Posterior vena cava (tissue), 2 donors: ENCODE data around the gene ZMYND19. TPM values are rescaled to one million over a fixed set of nuclear protein-coding genes. Genes with fewer than 3 reads are reported as not detected.
A peak's percentile ranks its signal among the peaks of the same experiment; 100 is the strongest.
"Not testable (repeated sequence)": the region's sequence is repeated elsewhere in the genome, so short reads cannot be mapped to it uniquely, and the experiment has no call there.

Source experiments
- DNase-seq: peaks from one replicate; pipeline ENCODE4 v3.0.0-alpha.2; 2020; ENCODE audit warnings: low spot score
- intact Hi-C, 2 donors: fragments of 100-400 bp; cut with DNase I; formaldehyde crosslinking; loops; one replicate each; pipeline versions ENCODE4 v1.14.1 to v1.14.2; 2022 to 2023
- total RNA-seq, 2 donors: library from RNA; stranded (reverse); fragmentation: NEBNext Ultra II Directional; extraction: Animal tissue kit (Norgen Biotek cat#: 25700); gene quantifications; one replicate each; pipeline ENCODE4 v1.2.1, GENCODE V29; 2021
- donor health status: DM: yes; HTN: yes; CAD: no.
- donor health status: DM: yes; HTN: yes; CAD: no.

ZMYND19 gene
- total RNA-seq, 2 donors from 2014 or later: 9.1 to 11.0 TPM

DNA sequence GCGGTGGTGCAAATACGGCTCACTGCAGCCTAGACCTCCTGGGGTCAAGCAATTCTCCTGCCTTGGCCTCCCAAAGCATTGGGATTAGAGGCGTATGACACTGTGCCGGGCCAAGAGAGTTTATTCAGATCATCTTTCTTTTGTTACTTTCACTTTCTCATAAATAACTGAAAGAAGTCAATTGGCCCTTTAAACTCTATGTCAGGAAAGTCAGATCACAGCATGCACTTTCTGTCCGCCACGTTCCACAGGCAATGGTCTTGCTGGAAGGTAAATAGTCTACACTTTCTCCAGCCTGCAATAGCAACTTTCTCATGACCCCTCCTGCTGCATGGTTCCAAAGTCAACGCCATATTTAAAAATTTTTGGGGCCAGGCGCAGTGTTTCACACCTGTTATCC is 8.6 kb upstream of the ZMYND19 start:
- DNase-seq: no peak
- intact Hi-C loops: no loop called here

DNA sequence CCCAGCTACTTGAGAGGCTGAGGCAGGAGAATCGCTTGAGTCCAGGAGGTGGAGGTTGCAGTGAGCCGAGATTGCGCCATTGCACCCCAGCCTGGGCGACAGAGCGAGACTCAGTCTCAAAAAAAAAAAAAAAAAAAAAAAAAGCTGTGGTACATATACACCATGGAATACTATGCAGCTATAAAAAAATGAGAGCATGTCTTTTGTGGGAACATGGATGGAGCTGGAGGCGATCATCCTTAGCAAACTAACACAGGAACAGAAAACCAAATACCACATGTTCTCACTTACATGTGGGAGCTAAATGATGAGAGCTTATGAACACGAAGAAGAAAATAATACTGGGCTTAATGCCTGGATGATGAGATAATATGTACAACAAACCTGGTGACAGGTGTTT is 6.3 kb upstream of the ZMYND19 start:
- intact Hi-C loops: not testable (repeated sequence)

DNA sequence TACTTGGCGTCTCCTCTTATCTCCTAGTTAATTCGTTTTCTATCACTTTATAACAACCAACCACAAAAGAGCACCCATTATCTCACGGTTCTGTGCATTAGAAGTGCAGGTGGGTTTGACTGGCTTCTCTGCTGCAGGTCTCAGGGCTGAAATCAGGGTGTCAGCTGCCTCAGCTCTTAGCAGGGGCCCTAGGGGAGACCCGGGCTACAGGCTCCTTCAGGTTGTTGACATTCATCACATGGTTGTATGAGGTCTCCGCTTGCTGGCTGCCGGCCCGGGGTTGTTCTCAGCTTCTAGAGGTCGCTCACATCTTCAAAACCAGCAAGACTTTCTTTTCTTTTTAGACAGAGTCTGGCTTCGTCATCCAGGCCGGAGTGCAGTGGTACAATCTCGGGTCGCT is 2.9 kb upstream of the ZMYND19 start:
- intact Hi-C loops: no loop called here
- DNase-seq: no peak

More for the DNA sequence above, 6.3 kb upstream of the ZMYND19 start:
- not testable (repeated sequence) for DNase-seq

DNA sequence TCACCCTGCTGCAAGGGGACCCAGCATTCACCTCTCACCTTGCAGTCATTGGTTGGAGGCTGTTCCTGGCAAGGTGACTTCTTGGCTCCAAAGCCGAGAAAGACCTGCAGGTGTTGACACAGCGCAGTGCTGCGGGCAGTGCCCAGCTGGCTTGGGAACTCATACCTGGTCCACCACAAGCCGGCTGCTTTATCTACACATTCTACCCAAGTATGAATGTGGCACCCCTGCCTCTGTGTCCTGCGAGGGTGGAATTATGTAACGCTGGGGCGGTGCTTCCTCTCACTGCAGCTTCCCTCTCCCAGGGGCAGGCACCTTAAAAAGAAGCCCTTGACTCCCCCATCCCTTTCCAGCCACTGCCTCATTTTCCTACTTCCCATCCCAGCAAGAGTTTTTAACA is 2.5 kb upstream of the ZMYND19 start:
- intact Hi-C loops: no loop called here
- DNase-seq: no peak

DNA sequence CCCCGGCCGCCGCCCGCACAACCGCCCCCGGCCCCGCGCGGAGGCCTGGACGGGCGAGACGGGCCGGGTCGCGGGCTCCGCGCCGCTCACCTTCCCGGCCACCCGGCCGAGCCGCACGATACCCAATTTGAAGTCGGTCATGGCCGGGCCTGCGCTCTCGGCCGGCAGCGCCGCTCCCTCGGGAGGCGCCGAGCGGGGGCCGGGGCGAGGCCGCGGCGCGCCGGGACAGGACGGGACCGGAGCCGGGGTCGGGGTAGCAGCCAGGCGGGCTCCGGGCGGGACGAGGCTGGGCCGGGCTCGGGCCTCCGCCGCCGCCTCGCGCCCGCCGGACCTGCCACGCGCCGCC is 216 bp downstream of the ZMYND19 start:
- intact Hi-C loops: no loop called here
- DNase-seq: no peak

DNA sequence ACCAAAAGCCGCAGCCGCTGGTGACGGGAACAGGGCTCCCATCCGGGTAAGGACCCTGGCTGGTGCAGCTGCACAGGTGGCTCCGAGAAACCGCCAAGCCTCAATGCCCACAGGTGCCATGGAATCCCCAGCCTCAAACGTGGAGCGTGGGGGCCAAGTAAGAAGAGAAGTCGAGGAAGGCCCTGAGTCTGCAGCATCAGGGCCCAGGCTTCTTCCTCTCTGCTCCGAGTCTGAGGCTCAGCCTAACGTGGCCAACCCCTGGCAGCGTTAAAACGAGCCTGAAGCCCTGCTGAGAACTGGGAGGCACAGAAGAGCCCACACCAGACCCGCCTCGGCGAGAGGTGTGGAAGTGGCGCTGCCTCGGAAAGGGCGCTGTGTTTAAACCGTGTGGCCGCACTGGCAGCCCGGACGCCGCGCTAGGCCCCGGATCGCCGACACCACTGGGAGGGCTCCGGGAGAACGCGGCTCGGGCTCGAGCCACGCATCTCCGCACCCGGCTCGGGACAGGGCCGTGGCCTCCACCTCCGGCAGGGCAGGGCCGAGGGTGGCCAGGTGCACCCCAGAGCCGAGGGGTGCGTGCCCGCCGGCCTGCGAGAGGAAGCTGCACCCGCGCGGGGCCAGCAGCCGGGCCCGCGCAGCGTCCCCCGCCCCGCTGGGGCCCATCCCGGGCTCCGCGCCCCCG is 730 bp downstream of the ZMYND19 start:
- intact Hi-C loops: no loop called here
- peak; percentile 76 for DNase-seq

DNA sequence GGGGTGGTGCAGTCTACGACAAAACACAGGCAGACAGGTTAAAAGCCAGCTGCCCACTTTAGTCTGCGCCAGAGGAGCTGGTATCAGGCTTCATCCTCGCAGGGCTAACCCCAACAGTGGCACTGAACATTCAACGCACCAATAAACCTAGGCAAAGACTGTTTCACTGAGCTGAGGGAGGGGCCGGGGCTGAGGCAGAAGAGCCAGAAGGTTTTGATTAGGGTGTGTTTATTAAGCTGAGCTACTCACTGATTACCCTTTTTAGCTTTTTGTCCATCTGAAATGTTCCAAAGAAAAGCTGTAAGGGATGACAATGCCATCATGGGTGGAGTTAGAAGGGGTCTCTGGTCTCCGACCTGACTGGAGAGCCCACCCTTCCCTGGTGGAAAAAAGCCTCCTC is 1.4 kb downstream of the ZMYND19 start:
- intact Hi-C loops: no loop called here
- no peak for DNase-seq

DNA sequence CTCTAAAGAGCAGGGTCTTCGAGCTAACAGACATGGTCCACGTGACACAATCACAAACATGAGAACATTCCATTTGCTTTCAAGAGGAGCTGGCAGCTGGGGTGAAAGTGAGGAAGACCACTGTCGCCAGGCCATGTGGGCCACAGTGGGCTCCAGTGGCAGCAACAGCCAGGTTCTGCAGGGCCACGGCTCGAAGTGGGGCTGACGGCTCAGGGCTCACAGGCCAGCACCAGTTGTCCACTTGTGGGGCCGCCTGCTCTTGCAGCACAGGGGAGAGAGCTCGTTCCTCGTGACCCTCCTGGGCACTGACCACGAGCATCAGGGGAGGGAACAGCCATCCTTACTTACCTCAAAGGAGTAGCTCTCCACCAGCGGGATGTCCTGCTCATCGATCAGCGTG is 2.0 kb downstream of the ZMYND19 start:
- peak; percentile 78 for DNase-seq
- intact Hi-C loops: no loop called here

DNA sequence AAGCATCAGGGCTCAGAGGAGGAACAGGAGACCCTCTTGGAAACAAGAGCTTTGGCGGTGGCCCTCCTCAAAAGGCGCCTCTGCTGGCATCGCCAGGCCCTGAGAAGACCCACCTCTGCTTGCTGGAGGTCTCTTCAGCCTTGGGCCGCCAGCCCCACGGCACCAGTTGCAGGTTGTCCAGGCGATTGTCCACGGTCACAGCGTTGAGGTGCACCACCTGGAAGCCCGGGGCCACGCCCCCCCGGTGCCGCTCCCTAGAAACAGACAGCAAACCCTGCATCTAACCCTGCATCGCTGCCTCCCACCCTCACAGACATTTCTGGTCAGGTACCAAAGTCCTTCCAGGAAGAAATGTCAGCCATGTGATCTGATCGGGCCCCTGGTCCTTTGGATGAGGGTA is 3.5 kb downstream of the ZMYND19 start:
- intact Hi-C loops: no loop called here
- no peak for DNase-seq

DNA sequence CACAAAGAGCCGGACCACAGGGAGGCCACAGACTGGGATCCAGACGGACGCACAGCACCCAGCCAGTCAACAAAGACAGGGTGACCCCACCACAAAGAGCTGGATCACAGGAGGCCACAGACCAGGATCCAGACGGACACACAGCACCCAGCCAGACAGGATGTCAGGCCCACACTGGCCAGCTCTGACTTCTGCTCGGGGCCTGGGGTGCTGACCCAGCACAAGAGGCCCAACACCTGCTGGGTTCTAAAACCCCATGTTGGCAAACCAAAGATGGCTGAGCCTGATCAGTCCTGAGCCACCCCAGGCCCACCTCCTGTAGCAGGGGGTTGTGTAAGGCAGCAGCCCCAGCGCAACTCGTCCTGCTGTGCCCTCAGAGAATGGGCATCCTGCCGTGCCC is 6.4 kb downstream of the ZMYND19 start:
- intact Hi-C loops: no loop called here
- DNase-seq: no peak

DNA sequence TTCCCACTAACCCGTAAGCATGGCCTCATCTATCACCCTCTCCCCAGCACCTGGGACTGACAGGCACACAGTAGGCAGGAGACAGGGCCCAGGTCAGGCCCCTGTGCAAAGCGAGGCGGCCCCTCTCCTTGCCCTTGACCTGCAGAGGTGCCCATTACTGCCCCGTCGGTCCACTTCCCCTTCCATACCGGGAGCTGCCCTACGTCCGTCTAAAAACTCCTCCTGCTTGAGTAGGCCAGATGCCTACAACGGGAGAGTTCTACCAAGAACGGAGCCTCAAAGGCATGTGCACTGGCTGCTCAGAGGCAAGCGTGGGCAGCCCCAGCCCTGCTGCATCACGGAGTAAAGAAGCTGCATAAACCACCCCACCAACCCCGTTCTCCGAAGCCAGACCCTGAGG is 7.0 kb downstream of the ZMYND19 start:
- intact Hi-C loops: no loop called here
- DNase-seq: no peak

DNA sequence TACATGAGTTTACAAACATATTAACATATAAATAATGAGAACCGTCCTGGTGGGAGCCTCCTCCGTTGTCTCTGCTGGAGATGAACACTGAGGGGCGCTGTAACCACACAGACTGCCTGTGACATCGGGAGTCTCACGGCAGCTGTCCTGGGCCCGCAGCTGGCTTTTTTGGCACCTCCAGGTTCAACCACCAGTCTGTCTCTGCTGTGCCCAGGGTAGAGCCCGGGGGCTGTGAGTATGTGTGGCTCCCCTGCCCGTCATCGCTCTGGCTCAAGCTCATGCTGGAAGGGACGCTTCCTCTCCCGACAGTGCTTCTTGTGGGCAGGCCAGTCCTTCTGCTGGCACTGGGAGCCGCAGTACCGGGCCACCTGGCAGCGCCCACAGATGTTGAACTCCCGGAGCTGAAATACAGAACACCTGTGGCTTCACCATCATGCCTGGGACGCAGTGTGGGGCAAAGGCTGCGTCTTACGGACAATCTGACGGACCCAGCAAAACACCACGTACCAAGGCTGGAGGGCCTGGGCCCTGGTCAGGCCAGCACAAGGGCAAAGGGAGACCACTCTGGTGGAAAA is 7.9 kb downstream of the ZMYND19 start:
- no peak for DNase-seq
- intact Hi-C loops: no loop called here

DNA sequence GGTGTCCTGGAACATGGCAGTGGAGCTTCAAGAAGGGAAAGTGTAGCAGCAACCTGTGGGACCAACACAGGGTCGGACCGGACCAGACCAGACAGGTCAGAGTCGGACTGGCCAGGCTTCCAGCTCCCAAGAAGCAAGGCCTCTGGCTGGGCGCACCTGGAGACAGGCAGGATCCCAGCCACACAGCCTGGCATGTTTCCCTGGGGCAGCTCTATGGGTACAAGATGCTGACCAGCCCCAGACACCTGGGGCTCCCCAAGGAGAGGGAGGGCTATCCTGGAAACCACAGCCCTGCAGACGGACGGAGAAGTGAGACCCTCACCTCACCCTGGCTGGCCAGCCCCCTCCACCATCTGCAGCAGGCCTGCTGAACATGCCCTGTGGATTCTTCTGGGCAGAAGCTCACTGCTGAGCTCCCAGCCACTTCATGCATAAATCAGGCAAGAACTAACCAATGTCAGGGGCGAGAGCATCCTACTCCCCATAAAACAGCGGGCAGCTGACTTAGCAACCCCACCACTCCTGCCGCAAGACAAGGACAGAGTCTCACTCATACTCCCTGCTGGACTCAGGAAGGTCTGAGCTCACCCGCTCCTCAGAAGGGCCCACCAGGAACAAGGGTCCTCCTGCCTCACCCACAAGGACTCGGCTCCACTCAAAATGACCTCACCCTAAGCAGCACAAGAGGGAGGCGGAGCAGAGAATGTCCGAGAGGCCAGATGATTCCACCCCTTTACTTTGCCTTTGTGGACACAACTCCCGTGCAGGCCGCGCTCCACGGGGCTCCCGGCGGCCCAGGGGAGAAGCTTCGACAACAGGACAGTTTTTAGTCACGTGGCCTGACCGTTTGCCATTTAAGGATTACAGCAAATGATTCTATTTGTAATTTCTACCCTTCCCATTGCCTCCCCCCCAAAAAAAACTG is 8.7 kb downstream of the ZMYND19 start:
- intact Hi-C loops: no loop called here
- no peak for DNase-seq

DNA sequence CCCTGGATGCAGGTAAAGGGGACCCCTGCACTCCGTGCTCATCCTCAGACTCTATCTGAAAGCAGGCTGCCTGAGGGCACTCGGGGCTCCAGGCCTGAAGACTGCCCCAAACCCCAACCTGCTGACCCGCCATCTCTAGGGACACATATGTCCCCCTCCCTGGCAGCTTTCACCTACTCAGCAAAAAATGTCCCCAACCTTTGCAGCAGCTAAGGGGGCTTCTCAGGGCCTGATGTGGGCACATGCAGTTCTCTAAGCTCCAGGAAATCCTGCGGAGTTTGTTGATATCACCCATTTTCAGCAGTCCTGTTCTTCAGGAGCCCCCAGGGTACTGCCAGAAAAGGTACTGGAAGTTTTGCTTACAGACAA is 9.4 kb downstream of the ZMYND19 start:
- no peak for DNase-seq
- intact Hi-C loops: no loop called here

DNA sequence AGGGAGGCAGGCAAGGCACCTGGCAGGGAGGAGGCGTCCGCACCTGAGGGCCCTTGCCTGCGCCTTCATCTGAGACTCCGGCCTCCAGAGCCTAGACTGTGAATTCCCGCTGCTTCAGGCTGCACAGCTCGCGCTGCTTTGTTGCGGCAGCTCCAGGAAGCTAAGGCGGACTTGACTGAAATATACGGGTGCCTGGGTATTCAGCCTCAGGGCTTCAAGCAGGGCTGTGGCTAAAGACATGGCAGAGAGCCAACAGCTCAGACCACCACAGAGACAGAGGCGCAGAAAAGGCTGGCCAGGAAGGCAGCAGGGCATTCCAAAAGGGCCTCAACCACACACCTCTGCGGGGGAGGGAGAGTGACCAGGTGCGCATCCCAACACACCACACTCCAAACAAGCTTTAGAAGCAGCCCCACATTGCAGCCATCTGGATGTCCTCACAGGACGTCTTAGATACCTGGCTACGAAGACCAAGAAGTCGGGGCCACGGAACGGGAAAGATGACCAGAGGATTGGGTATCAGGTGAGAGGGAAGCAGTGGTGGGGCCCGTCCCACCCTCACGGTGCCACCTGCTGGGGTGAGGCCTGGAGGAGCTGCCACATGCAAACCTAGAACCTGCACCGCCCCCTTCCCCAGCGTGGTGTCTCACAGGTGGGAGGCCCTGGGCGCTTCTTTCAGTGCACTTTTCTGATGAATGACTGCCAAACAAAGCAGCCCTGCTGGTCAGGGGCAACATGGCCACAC is 9.9 kb downstream of the ZMYND19 start:
- DNase-seq: no peak
- intact Hi-C loops: no loop called here

DNA sequence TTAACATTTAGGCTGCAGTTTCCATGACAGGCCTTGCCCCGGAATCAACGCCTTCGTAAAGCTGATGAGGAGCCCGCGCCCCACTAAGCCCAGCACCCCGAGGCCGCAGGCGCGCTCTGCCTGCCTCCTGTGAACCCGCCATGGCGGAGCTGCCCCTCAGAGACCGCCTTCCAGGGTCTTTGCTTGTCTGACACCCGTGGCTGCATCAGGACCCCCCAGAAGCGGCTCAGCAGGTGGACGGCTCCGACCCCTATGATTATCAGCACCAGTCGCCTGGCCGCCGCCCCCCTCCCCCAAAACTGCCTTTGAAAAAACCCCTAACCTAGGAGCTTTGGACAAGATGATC is 11.1 kb downstream of the ZMYND19 start:
- intact Hi-C loops: no loop called here
- no peak for DNase-seq

DNA sequence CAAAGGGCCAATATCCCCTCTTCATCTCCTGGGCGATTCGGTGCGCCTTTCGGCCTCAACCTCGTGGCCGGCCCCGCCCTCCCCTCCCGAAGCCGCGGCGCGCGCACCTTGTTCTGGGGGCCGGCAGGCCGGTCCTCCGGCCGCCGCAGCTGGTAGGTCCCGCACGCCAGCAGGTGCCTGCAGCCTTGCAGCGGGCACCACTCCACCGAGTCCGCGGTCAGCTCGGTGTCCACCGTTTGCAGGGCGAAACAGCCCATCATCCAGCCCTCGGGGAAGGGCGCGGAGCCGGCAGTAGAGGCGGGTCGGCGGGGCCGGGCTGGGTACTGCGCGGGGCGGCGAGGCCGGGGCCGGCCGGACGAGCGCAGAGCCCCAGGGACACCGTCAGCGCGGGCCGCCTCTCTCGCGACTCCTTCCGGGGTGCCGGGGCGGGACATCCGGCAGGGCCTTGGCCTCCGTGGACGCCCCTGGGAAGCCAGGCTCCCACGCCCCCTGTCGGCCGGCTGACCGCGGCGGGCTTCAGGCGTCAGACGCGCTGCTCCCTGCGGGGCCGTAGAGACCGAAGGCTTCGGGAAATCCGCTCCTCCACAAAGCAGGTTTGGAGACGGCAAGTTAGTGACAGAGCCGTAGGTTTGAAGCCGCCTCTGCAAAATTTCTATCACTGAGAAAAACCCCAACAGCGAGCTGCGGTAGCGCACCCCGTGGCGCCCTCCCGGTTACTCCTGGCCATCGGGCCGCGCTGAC is 11.6 kb downstream of the ZMYND19 start, which contains the start of gene DPH7:
TSS of gene DPH7 (minus strand) at position 408 of the 741 bp plus-strand sequence. CDS start at position 260, 148 bp downstream.
- peak; percentile 99 for DNase-seq
- intact Hi-C loops: no loop called here

DNA sequence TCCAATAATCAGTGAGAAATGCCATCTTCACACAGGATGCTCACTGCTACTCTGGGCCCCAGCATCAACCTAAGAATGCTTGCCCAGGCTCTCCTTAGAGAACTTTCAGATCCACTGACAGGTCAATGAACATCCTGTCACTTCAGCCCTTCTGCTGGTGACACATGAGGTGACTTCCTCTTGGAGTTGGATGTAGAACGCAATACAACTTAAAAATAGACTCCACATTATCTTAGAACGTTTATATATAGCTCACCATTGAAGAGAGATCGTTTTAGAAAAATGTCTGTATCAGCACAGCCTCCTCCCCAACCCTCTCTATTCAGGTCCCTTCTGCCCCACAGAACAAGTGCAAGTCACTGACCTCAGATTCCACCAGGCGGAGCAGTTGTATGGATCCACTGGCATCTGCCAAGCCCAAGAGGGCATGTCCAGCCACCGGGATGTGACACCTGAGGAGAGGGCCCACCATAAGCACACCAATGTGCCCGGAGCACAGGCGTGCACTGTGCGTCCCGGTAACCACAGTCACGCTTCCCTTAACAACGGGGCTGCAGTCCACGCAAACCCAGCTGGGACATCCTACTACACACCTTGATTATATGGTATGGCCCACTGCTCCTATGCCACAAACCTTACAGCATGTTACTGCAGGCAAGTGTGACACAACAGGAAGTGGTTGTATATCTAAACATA is 14.4 kb downstream of the ZMYND19 start:
- no peak for DNase-seq
- intact Hi-C loops: no loop called here

DNA sequence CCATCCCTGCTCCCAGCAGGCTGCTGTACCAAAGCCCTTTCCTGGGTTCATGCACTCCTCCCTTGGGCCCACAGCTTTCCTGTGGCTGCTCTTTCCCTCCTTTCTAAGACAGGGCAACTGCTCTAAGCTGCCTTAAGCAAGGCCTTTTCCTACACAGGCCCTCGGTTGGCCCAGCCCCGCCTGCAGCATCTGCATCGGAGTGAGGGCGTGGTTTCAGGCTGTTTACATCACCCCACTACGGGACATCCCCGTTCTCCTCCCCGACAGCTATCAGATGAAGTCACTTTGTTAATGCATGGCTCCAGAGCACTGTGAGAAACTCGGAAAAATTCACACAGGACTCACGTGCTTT is 15.0 kb downstream of the ZMYND19 start:
- DNase-seq: no peak
- intact Hi-C loops: no loop called here
